ENCODE measurements around the gene EPHB2.
A peak's percentile ranks its signal among the peaks of the same experiment; 100 is the strongest.

The EPHB2 gene

GRCh38 chr1:22892789-22893188 is 182.2 kb downstream of the EPHB2 start:
- no peak for DNase-seq

GRCh38 chr1:22893292-22893691 is 182.7 kb downstream of the EPHB2 start:
- no peak for DNase-seq

GRCh38 chr1:22895357-22895756 is 184.7 kb downstream of the EPHB2 start:
- no peak for DNase-seq

- no peak for DNase-seq
These were observed 185.5 kb downstream of the EPHB2 start for GRCh38 chr1:22896184-22896583.

- DNase-seq = no peak
These were observed 189.8 kb downstream of the EPHB2 start for GRCh38 chr1:22900451-22900850.

GRCh38 chr1:22903113-22903512 is 192.5 kb downstream of the EPHB2 start:
- DNase-seq = no peak

GRCh38 chr1:22906968-22907367 is 196.3 kb downstream of the EPHB2 start:
- no peak for DNase-seq

- no peak for DNase-seq
These were observed 196.9 kb downstream of the EPHB2 start for GRCh38 chr1:22907528-22907927.

GRCh38 chr1:22908880-22909426 is 198.3 kb downstream of the EPHB2 start:
- no peak for DNase-seq

- no peak for DNase-seq
These were observed 199.6 kb downstream of the EPHB2 start for GRCh38 chr1:22910286-22910685.

- no peak for DNase-seq
These were observed 200.5 kb downstream of the EPHB2 start for GRCh38 chr1:22910986-22911651.

- DNase-seq = no peak
These were observed 201.7 kb downstream of the EPHB2 start for GRCh38 chr1:22912311-22912710.

- DNase-seq = no peak
These were observed 202.9 kb downstream of the EPHB2 start for GRCh38 chr1:22913421-22914141.

GRCh38 chr1:22914156-22914555 is 203.5 kb downstream of the EPHB2 start:
- no peak for DNase-seq

- DNase-seq = no peak
These were observed 204.1 kb downstream of the EPHB2 start for GRCh38 chr1:22914633-22915217.

- DNase-seq = no peak
These were observed 204.6 kb downstream of the EPHB2 start for GRCh38 chr1:22915231-22915630.

GRCh38 chr1:22915816-22916470 is 205.3 kb downstream of the EPHB2 start:
- DNase-seq = no peak

GRCh38 chr1:22916471-22916820 is 205.8 kb downstream of the EPHB2 start:
- peak; percentile 71 for DNase-seq

- no peak for DNase-seq
These were observed 207.3 kb downstream of the EPHB2 start for GRCh38 chr1:22917989-22918388.

- DNase-seq = no peak
These were observed 208.0 kb downstream of the EPHB2 start for GRCh38 chr1:22918644-22919043.

GRCh38 chr1:22919341-22920025 is 208.8 kb downstream of the EPHB2 start:
- no peak for DNase-seq

- no peak for DNase-seq
These were observed 209.5 kb downstream of the EPHB2 start for GRCh38 chr1:22920026-22920733.

Data from femur (tissue), 1 donor.